Erythroblast (primary cell): ENCODE results near the gene ZDHHC19.

Experiments
- GATA1 ChIP-seq: IDR thresholded peaks from 2 replicates; pipeline ENCODE4 v1.6.1; 2011; ENCODE audit warnings: low read depth, mild to moderate bottlenecking, control low read depth, low read length, moderate library complexity
- POLR2A ChIP-seq: IDR thresholded peaks from 2 replicates; pipeline ENCODE4 v1.6.1; 2011; ENCODE audit warnings: mild to moderate bottlenecking, low read length

GRCh38 chr3:196208942-196209695 is 2.1 kb downstream of the ZDHHC19 start:
- no peak for TF ChIP-seq POLR2A
- TF ChIP-seq GATA1: no peak
